HepG2 (cell line): ENCODE data around the gene RIN3. TPM values are rescaled to one million over a fixed set of nuclear protein-coding genes. Genes with fewer than 3 reads are reported as not detected.

ENCODE experiments used
- ATAC-seq: fragments of 200-7000 bp; cut with Tn5 transposase; 3 replicates; pipeline ENCODE4 v1.9.1; 2020; ENCODE audit warnings: mild to moderate bottlenecking, moderate library complexity
- BruUV-seq: library from RNA; stranded (reverse); fragments of 400-500 nt; replicated peaks from 2 replicates; lab custom pipeline; 2021; lab: Mats Ljungman, UMichigan
- CTCF ChIA-PET: fragments of 300-600 bp; formaldehyde crosslinking; extraction: SDS; loops from one replicate; lab custom pipeline; 2021; ENCODE audit warnings: low total read pairs, inconsistent platforms, low intra/inter-chr PET ratio; lab: Yijun Ruan, JAX
- POLR2A ChIA-PET: fragments of 350-600 bp; sonication (Branson Sonifier 250); formaldehyde crosslinking; loops from one replicate; lab custom pipeline; 2020; ENCODE audit warnings: antibody characterized with exemption, inconsistent platforms; lab: Yijun Ruan, JAX
- DNase-seq: peaks from one replicate; pipeline ENCODE4 v3.0.0-alpha.2; 2015; ENCODE audit warnings: low spot score
- FAIRE-seq: peaks from 3 replicates; lab custom pipeline; 2011; peaks lifted over from hg19 to GRCh38; lab: Jason Lieb, UNC
- H2AFZ ChIP-seq: one replicate; pipeline ENCODE4 v1.6.1; 2011; ENCODE audit warnings: low read length, inconsistent platforms
- H3K27ac ChIP-seq: fragments of 300-600 bp; 3 replicates; pipeline ENCODE4 v1.8.0; 2011; ENCODE audit warnings: mixed run types, mild to moderate bottlenecking, mixed read lengths, low read length, inconsistent platforms; ENCODE audit not compliant: insufficient read depth; ENCODE audit errors: extremely low read length
- H3K27me3 ChIP-seq, 2 experiments: fragments of 200-600 bp in 1 of 2; 2 replicates in 1 of 2; 3 replicates in 1 of 2; pipeline versions ENCODE4 v1.6.0 to v1.8.0; 2011; ENCODE audit warnings: low read length in 2 of 2, mild to moderate bottlenecking in 2 of 2, moderate library complexity in 2 of 2, inconsistent platforms in 1 of 2; ENCODE audit not compliant: insufficient read depth in 2 of 2, control insufficient read depth in 1 of 2
- H3K36me3 ChIP-seq, 2 experiments: fragments of 200-600 bp in 1 of 2; replicated peaks in 1 of 2; 2 replicates in 1 of 2; 3 replicates in 1 of 2; pipeline versions ENCODE4 v1.5.1 to v1.8.0; 2011; ENCODE audit warnings: low read length in 2 of 2, inconsistent platforms in 1 of 2; ENCODE audit not compliant: insufficient read depth in 2 of 2, control insufficient read depth in 1 of 2
- H3K4me1 ChIP-seq: 2 replicates; pipeline ENCODE4 v1.5.1; 2012; ENCODE audit warnings: low read length, inconsistent platforms; ENCODE audit not compliant: insufficient read depth
- H3K4me2 ChIP-seq: 2 replicates; pipeline ENCODE4 v1.6.0; 2011; ENCODE audit warnings: low read depth, low read length, inconsistent platforms
- H3K4me3 ChIP-seq, 3 experiments: fragments of 200-600 bp in 1 of 3; sonication (generic), shearing (Covaris generic) in 1 of 3; replicated peaks in 1 of 3; 2 replicates each; pipeline ENCODE4 v1.5.1; 2011 to 2016; ENCODE audit warnings: low read length in 3 of 3, inconsistent platforms in 2 of 3, low read depth in 2 of 3, mild to moderate bottlenecking in 2 of 3, control low read depth in 1 of 3, mixed read lengths in 1 of 3; ENCODE audit not compliant: insufficient read depth in 1 of 3
- H3K79me2 ChIP-seq: one replicate; pipeline ENCODE4 v1.6.1; 2011; ENCODE audit warnings: low read length, inconsistent platforms; ENCODE audit not compliant: insufficient read depth
- H3K9ac ChIP-seq: 2 replicates; pipeline ENCODE4 v1.6.0; 2011; ENCODE audit warnings: mild to moderate bottlenecking, low read depth, low read length, inconsistent platforms; ENCODE audit not compliant: insufficient read depth
- H3K9me3 ChIP-seq: 2 replicates; pipeline ENCODE4 v1.5.1; 2012; ENCODE audit warnings: mild to moderate bottlenecking, low read length
- H4K20me1 ChIP-seq: 2 replicates; pipeline ENCODE4 v1.6.0; 2011; ENCODE audit warnings: inconsistent platforms, mild to moderate bottlenecking, low read length, moderate library complexity; ENCODE audit not compliant: insufficient read depth
- BATF2 ChIP-seq: sonication (generic); formaldehyde crosslinking; IDR thresholded peaks from 2 replicates; pipeline ENCODE4 v1.8.0; 2022; ENCODE audit warnings: mild to moderate bottlenecking, missing genetic modification reagents, moderate library complexity
- BHLHE40 ChIP-seq: IDR thresholded peaks from 2 replicates; pipeline ENCODE4 v1.6.1; 2011; ENCODE audit warnings: low read length, improper control_type of control experiment
- CREB3 ChIP-seq: sonication (generic); formaldehyde crosslinking; IDR thresholded peaks from 2 replicates; pipeline ENCODE4 v1.5.0; 2020; ENCODE audit warnings: missing genetic modification reagents
- GPN1 ChIP-seq: sonication (generic); formaldehyde crosslinking; IDR thresholded peaks from 2 replicates; pipeline ENCODE4 v1.5.1; 2020; ENCODE audit warnings: missing genetic modification reagents, borderline replicate concordance
- HHEX ChIP-seq: IDR thresholded peaks from 2 replicates; pipeline ENCODE4 v1.6.1; 2016; ENCODE audit warnings: control low read depth
- HMGXB4 ChIP-seq, 2 experiments: sonication (generic) in 1 of 2; formaldehyde crosslinking in 1 of 2; IDR thresholded peaks; 2 replicates each; pipeline versions ENCODE4 v1.4.0 to v1.6.1; 2018 to 2020; ENCODE audit warnings: missing genetic modification reagents in 2 of 2, borderline replicate concordance in 1 of 2, low read depth in 1 of 2, mild to moderate bottlenecking in 1 of 2, missing biosample characterization in 1 of 2
- MLX ChIP-seq: IDR thresholded peaks from 2 replicates; pipeline ENCODE4 v1.6.1; 2016
- NFE2L2 ChIP-seq: fragments of 150-350 bp; IDR thresholded peaks from 2 replicates; pipeline ENCODE4 v1.6.1; 2014; ENCODE audit warnings: low read length
- RBM39 ChIP-seq: fragments of 200-400 bp; formaldehyde crosslinking; IDR thresholded peaks from one replicate; pipeline ENCODE4 v1.6.1; 2018; ENCODE audit warnings: antibody characterized with exemption, mild to moderate bottlenecking, low read depth, low read length; ENCODE audit not compliant: poor library complexity, severe bottlenecking
- RFXAP ChIP-seq: sonication (generic); formaldehyde crosslinking; IDR thresholded peaks from 2 replicates; pipeline ENCODE4 v1.4.0; 2020; ENCODE audit warnings: missing genetic modification reagents, borderline replicate concordance
- SNRNP70 ChIP-seq: fragments of 200-400 bp; formaldehyde crosslinking; IDR thresholded peaks from 2 replicates; pipeline ENCODE4 v1.6.1; 2017; ENCODE audit warnings: mild to moderate bottlenecking, low read depth, low read length, moderate library complexity
- TEAD3 ChIP-seq: optimal IDR thresholded peaks from 2 replicates; pipeline ENCODE3; 2016; ENCODE audit warnings: borderline replicate concordance
- THYN1 ChIP-seq: sonication (generic); formaldehyde crosslinking; IDR thresholded peaks from 2 replicates; pipeline ENCODE4 v1.8.1; 2023; ENCODE audit warnings: low read depth, mild to moderate bottlenecking, moderate library complexity, missing genetic modification reagents, borderline replicate concordance
- TMF1 ChIP-seq: sonication (generic); formaldehyde crosslinking; IDR thresholded peaks from 2 replicates; pipeline ENCODE4 v1.8.1; 2022; ENCODE audit warnings: low read depth, missing genetic modification reagents
- ZFP36L1 ChIP-seq: sonication (generic); formaldehyde crosslinking; IDR thresholded peaks from 2 replicates; pipeline ENCODE4 v1.8.0; 2022; ENCODE audit warnings: mild to moderate bottlenecking, missing genetic modification reagents, moderate library complexity
- ZNF138 ChIP-seq: sonication (generic); formaldehyde crosslinking; IDR thresholded peaks from 2 replicates; pipeline ENCODE4 v1.5.0; 2020; ENCODE audit warnings: mild to moderate bottlenecking, low read depth, missing genetic modification reagents
- ZNF484 ChIP-seq: sonication (generic); formaldehyde crosslinking; IDR thresholded peaks from 2 replicates; pipeline ENCODE4 v1.5.1; 2020; ENCODE audit warnings: mild to moderate bottlenecking, low read depth, missing genetic modification reagents, borderline replicate concordance
- ZNF562 ChIP-seq: sonication (generic); formaldehyde crosslinking; IDR thresholded peaks from 2 replicates; pipeline ENCODE4 v1.8.0; 2022; ENCODE audit warnings: missing genetic modification reagents, borderline replicate concordance
- WGBS: methylation state at CpG from one replicate; pipeline ENCODE4 v1.1.6; 2017; ENCODE audit warnings: low lambda C conversion rate; 5-methylcytosine and 5-hydroxymethylcytosine counted together
- in situ Hi-C: cut with HindIII; loops from 2 replicates; pipeline ENCODE4 v1.10.0; 2017; ENCODE audit warnings: low pct_unique_long_range_greater_than_20kb; ENCODE audit not compliant: extremely low pct_ligation_motif_present
- intact Hi-C: fragments of 100-400 bp; cut with micrococcal nuclease; formaldehyde crosslinking; loops from one replicate; pipeline ENCODE4 v1.10.0; 2022; ENCODE audit not compliant: unreplicated experiment
- polyA plus RNA-seq, 8 experiments: library from polyadenylated mRNA; depleted of rRNA in 3 of 8; stranded (reverse) in 7 of 8; unstranded in 1 of 8; fragments of >200 nt; fragmentation: Illumina TruSeq in 4 of 8; extraction: Trizol in 4 of 8; gene quantifications; 2 replicates each; pipeline versions ENCODE4 v1.2.1 to v1.2.3, GENCODE V29; 2011 to 2016; ENCODE audit warnings: low read depth in 4 of 8, missing spikeins in 1 of 8, mixed read lengths in 1 of 8; ENCODE audit not compliant: insufficient read depth in 1 of 8
- total RNA-seq, 5 experiments: library from RNA; depleted of rRNA; stranded (reverse); fragments of >200 nt; fragmentation: Illumina TruSeq; extraction: Trizol; gene quantifications; 2 replicates each; pipeline ENCODE4 v1.2.3, GENCODE V29; 2016; ENCODE audit warnings: low read depth in 1 of 5
- TF ChIP-seq, protein P1 (sequence below): sonication (generic); formaldehyde crosslinking; IDR thresholded peaks from 2 replicates; pipeline ENCODE4 v1.8.0; 2022; ENCODE audit warnings: mild to moderate bottlenecking, missing genetic modification reagents, borderline replicate concordance

Gene RIN3
- total and polyA plus RNA-seq, 2 of the 13 experiments (the other 11 are each of a cell fraction or from before 2014, with no cell fraction given) = 2.3 to 3.6 TPM

DNA sequence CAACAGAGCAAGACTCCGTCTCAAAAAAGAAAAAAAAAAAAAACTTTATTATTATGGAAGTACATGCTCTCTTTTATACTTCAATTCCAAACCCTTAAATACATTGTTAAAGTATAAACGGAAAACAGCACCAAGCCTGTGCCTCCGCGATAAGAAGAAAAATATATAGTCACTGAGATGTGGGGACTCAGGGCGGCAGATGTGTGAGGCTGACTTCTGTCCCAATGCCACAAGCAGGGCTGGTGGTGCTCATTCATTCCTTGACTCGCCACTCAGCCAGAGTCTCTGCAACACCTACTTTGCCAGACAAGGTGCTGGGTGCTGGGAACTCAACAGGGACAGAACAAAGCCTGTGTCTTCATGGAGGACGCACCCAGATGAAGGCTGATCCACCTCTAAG, 221.0 kb downstream of the RIN3 start:
- H3K4me2 ChIP-seq = no peak overlapping the region
- no peak for DNase-seq
- no peak for ATAC-seq
- CTCF ChIA-PET = no interaction called here
- no peak overlapping the region for H3K27ac ChIP-seq
- H3K4me3 ChIP-seq = no peak overlapping the region
- peaks cover 9% of the 10 kb centered on the region; the same call in 1 of the 2 replicates for H3K4me1 ChIP-seq
- WGBS = 96% methylated on average over 5 of the region's 7 CpGs
- BruUV-seq = no TSS peak
- H3K79me2 ChIP-seq = peaks cover 2% of the 10 kb centered on the region
- no peak overlapping the region for H2AFZ ChIP-seq
- intact Hi-C loops = no loop called here
- no peaks in the 10 kb centered on the region for H4K20me1 ChIP-seq
- H3K36me3 ChIP-seq = peaks cover 4 to 10% of the 10 kb centered on the region in 2 experiments; a peak in 3 of 5 replicates
- no peak for FAIRE-seq
- TF ChIP-seq HMGXB4 (CRISPR knock-in tag; IDR thresholded peaks at IDR 0.05; ENCODE audit: borderline replicate concordance in 1 of 2, low read depth in 1 of 2) (no peak), MLX (CRISPR knock-in tag) (no peak), TMF1 (CRISPR knock-in tag) (no peak), GPN1 (CRISPR knock-in tag) (no peak), THYN1 (CRISPR knock-in tag) (no peak), NFE2L2 (no peak), ZNF138 (CRISPR knock-in tag) (no peak), BATF2 (CRISPR knock-in tag) (no peak), CREB3 (CRISPR knock-in tag) (no peak), ZNF484 (no peak), ZNF562 (no peak), SNRNP70 (no peak), TEAD3 (CRISPR knock-in tag) (no peak), ZFP36L1 (no peak), RFXAP (CRISPR knock-in tag) (no peak), HHEX (no peak), BHLHE40 (no peak), RBM39 (no peak)
- TF ChIP-seq, protein P1, sequence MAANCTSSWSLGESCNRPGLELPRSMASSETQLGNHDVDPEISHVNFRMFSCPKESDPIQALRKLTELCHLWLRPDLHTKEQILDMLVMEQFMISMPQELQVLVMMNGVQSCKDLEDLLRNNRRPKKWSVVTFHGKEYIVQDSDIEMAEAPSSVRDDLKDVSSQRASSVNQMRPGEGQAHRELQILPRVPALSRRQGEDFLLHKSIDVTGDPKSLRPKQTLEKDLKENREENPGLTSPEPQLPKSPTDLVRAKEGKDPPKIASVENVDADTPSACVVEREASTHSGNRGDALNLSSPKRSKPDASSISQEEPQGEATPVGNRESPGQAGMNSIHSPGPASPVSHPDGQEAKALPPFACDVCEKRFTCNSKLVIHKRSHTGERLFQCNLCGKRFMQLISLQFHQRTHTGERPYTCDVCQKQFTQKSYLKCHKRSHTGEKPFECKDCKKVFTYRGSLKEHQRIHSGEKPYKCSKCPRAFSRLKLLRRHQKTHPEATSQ (CRISPR knock-in tag) = no peak
- no peaks in the 10 kb centered on the region for H3K9me3 ChIP-seq
- in situ Hi-C loops = no loop called here
- POLR2A ChIA-PET = interaction anchor here (1.9 kb wide), 1 partner anchor 14 kb away, joined by 5 read pairs; the partner anchor contains the start of gene LGMN
- no peaks in the 10 kb centered on the region for H3K27me3 ChIP-seq
- no peak overlapping the region for H3K9ac ChIP-seq
